Stimulated activated CD8-positive, alpha-beta memory T cell treated with anti-CD3 and anti-CD28 coated beads, Interleukin-7, amount 100 ng/mL, for 4 hours (primary cell): ENCODE data around the gene HOXA11.

Source experiments
- DNase-seq, 2 donors: peaks; one replicate each; pipeline ENCODE4 v3.0.0-alpha.2; 2020; ENCODE audit warnings: low read depth in 2 of 2

The HOXA11 gene

GRCh38 chr7:27192546-27193334 is 7.7 kb upstream of the HOXA11 start:
- no peak for DNase-seq

DNA sequence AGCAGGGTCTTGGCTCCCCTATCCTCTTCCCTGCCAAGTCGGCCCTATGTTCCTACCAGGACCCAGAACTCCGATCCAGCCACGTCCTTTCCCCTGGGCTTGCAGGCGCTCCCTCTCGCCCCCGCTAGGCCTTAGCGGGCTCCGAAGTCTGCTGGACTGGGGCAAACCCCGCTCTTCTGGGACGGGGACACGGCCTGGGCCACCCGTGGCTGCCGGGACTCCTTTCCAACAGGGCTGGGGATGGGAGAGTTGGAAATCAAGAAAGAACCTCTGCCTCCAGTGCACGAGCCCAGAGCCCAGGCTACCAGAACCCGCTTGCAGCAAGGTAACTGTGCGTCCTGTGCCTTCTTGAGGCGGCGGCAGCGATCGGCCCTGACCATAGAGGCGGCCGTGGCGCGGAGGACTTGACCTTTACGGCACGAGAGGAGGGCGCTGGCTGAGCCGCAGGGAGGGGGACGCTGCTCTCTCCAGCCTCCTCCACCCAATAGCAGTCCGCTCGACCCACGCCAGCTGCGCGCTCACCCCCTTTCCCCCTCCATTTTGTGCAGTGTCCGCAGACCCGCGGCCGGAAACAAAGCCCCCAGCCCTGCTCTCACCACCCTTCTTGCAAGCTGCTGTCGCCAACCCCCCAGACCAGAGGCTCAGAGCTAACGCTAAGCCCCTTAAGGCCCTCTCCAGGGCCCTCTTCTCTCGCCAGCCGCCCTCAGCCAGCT is 7.0 kb upstream of the HOXA11 start:
- no peak for DNase-seq

GRCh38 chr7:27191161-27191731 is 6.2 kb upstream of the HOXA11 start:
- DNase-seq = no peak

- no peak for DNase-seq
Observed at GRCh38 chr7:27189997-27190748, 5.1 kb upstream of the HOXA11 start.

GRCh38 chr7:27189295-27189996 is 4.4 kb upstream of the HOXA11 start:
- DNase-seq = no peak

- DNase-seq = no peak
Observed at GRCh38 chr7:27188386-27189294, 3.6 kb upstream of the HOXA11 start.

DNA sequence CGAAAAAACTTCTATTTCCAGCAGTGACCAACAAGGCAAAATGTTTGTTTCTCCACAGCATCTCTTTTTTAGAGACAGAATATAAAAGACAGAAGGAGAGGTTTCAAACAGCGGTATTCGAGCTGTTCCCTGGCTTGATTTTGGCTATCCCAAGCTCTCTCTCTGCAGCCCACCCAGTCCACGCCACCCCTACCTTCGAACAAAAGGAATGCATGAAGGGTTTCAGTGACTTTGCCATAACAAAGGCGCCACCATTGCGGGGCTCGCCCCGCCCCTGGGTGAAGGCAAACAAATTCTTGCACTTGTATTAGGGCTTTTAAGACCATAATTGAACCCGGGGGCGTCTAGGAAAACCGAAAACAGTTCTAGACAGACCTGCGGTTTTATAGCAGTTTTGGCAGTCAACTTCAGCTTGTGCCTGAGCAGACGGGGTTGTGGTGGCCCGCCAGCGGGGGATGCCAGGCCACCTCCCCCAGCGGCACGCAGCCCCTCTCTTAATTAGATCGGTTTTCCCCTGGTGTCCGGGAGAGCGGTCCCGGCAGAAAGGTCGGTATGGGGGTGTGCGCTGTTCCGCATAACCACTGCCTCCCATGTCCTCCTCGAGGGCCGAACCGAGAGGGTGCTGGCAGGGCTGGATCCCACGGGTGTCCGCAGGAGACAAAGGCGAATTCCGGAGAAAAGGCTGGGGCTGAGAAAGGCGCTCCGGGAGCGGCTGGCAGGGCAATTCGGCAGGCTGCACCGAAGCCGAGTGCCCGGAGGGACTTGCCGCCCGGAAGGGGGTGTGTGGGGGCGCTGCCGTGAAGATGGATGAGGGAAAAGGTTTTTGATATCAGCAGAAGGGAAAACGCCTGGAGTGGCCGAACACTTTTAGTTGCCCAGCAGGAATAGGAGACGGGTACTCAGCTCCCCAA is 2.7 kb upstream of the HOXA11 start:
- DNase-seq = no peak

- no peak for DNase-seq
Observed at GRCh38 chr7:27186668-27187474, 1.8 kb upstream of the HOXA11 start.

- no peak for DNase-seq
Observed at GRCh38 chr7:27185854-27186667, 1.0 kb upstream of the HOXA11 start.

- DNase-seq = no peak
Observed at GRCh38 chr7:27184337-27185012, 557 bp downstream of the HOXA11 start.

GRCh38 chr7:27183682-27184336 is 1.2 kb downstream of the HOXA11 start:
- DNase-seq = no peak

DNA sequence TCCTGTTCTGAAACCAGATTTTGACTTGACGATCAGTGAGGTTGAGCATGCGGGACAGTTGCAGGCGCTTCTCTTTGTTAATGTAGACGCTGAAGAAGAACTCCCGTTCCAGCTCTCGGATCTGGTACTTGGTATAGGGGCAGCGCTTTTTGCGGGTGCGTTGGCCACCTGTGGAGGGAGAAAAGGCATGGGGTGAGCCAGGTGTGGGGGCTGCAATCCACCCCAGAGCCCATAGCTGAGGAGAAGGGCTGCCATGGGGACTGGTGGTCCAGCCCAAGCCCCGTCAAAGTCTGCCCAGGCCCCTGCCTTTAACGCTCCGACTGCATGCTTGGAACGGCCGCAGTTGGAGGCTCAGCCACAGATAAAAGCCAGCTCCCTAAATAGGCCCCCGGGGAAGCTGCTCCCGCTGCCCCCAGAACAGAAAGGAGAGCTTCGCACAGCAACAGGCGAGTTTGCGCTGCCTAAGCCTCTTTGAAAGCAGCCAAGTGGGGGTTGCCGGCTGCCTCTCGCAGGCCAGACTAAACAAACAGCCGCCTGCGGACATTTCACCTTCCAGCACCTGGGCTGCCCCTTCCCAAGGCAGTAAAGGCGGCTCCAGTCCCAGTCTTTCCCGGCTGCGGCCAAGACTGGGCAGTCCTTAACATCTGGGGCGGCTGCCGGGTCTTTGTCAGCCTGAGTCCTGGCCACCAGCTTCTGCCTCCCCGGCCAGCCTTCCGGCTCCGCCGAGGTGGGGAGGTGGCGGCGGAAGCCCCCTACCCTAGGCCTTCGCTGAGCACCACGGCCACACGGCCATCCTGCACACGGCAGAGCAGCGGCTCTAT is 2.0 kb downstream of the HOXA11 start:
- no peak for DNase-seq

DNA sequence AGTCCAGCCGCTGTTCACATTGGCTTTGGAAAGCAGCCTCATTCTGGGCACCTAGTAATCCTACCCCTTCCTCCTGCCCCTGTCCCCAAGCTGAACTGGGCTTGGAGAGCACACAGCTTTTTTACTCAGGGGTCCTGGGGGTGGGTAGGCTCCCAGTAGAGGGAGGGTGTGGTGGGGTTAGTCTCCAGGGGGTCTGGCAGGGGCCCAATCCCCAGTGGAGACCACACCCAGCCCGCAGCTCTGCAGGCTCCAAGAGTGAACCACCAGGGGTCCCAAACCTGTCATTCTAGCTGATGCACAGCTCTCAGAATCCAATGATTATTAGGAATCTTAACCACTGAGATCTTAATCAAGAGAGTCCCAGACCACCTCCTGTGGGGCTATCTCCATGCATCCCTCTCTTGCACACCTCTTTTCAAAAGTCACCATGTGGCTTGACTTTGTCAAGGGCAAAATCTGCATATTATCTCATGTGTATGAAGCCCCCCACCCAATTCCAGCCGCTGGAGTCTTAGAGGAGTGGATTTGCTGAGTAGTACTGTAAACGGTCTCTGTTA is 2.7 kb downstream of the HOXA11 start:
- DNase-seq = no peak

DNA sequence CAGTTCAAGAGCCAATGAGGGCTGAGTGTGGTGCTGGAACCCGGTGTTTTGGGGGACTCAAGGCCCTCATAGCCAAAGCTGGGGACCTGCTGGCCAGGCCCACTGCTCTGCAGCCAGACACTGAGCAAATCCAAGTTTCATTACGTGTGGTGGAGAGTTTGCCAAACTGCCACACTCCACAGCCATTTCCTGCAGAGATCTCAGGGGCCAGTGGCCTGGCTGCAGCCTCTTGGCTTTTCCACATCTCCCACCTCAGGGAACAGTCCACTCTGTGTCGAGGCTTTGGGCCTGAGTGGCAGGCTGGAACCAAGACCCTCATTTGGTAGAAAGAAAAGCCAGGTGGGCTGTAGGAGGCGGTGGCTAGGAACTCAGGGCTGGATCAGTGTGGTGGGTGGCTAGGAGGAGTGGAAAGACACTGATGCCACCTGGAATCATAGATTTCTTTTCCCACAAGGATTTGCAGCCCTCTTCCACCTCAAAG is 3.2 kb downstream of the HOXA11 start:
- DNase-seq = no peak
